ENCODE measurements around the gene NOSTRIN. TPM values are rescaled to one million over a fixed set of nuclear protein-coding genes. Genes with fewer than 3 reads are reported as not detected.

The NOSTRIN gene
- total and polyA plus RNA-seq, 2 of the 8 experiments (the other 6 are each of a cell fraction or from before 2014, with no cell fraction given): not detected

GRCh38 chr2:168907940-168908662, 105.7 kb downstream of the NOSTRIN start (continued):
- 0 out of 4 replicates have a peak, but pooled peaks of 1 of the 2 experiments have one; percentile 35 for TF ChIP-seq HDAC2 (IDR thresholded peaks at IDR 0.05; ENCODE audit: borderline replicate concordance in 1 of 2, low read depth in 2 of 2, low read length in 2 of 2)
- TF ChIP-seq CHD1 (IDR thresholded peaks at IDR 0.05; ENCODE audit: low read depth, low read length): no peak
- TF ChIP-seq KDM1A (IDR thresholded peaks at IDR 0.05; ENCODE audit: borderline replicate concordance, low read length): no peak
- TF ChIP-seq CTBP2 (IDR thresholded peaks at IDR 0.05; ENCODE audit: borderline replicate concordance, insufficient read depth, insufficient read length, low read length): no peak
- TF ChIP-seq RFX5 (IDR thresholded peaks at IDR 0.05; ENCODE audit: borderline replicate concordance, low read depth, low read length): no peak
- TF ChIP-seq JUN (IDR thresholded peaks at IDR 0.05; ENCODE audit: low read depth, low read length): no peak
- no peak for TF ChIP-seq BRCA1 (IDR thresholded peaks at IDR 0.05; ENCODE audit: low read depth, low read length)
- TF ChIP-seq BCL11A (IDR thresholded peaks at IDR 0.05; ENCODE audit: low read depth in 2 of 2, low read length in 2 of 2): no peak
- no peak for TF ChIP-seq CREB1 (IDR thresholded peaks at IDR 0.05)
- peak; percentile 41; the same call in 1 of the 2 replicates for TF ChIP-seq YY1 (IDR thresholded peaks at IDR 0.05; ENCODE audit: low read depth, low read length)
- no peak for TF ChIP-seq RBBP5 (IDR thresholded peaks at IDR 0.05; ENCODE audit: borderline replicate concordance, low read depth, low read length)
- no peak for TF ChIP-seq EP300 (IDR thresholded peaks at IDR 0.05; ENCODE audit: borderline replicate concordance in 1 of 2, low read depth in 2 of 2, low read length in 2 of 2)

Measured in H1 (cell line).